ENCODE measurements around the gene ARID5B.

The ARID5B gene

GRCh38 chr10:61910894-61911293, 9.4 kb downstream of the ARID5B start:
- no peak overlapping the region for H3K9ac ChIP-seq (ENCODE audit: low read length)
- no peaks in the 10 kb centered on the region for H3K27me3 ChIP-seq (ENCODE audit: control insufficient read depth, insufficient read depth, low read length)
- no peaks in the 10 kb centered on the region for H3K9me3 ChIP-seq (ENCODE audit: control insufficient read depth, low read depth, low read length)
- no peaks in the 10 kb centered on the region for H3K36me3 ChIP-seq (ENCODE audit: control insufficient read depth, low read depth, low read length)
- H3K4me1 ChIP-seq (ENCODE audit: control insufficient read depth, low read depth, low read length): no peaks in the 10 kb centered on the region
- no peak overlapping the region for H3K27ac ChIP-seq (ENCODE audit: low read length)
- no peak overlapping the region for H3K4me3 ChIP-seq (ENCODE audit: low read length)

DNA sequence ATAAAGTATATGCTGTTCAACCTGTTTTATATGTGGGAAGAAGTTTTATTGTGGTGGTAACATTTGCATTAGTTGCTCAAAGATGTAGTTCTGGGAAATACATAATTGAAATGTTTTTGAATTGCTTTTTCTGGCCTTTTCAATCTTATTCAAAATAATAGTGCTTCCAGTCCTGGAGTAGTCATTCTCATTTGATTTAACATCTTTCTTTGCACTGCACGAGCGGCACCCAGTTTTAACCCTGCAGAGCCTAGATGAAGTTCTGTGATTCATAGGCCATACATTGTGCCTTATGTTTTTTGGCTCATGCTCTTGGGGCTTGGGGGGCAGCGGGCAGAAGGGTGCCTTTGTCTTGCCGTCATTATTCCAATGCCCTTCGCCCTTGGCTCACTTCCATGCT, 9.9 kb downstream of the ARID5B start:
- Histone ChIP-seq H3K9me3 (ENCODE audit: control insufficient read depth, low read depth, low read length) (no peaks in the 10 kb centered on the region), H3K27ac (ENCODE audit: low read length) (no peak overlapping the region), H3K9ac (ENCODE audit: low read length) (no peak overlapping the region), H3K36me3 (ENCODE audit: control insufficient read depth, low read depth, low read length) (no peaks in the 10 kb centered on the region), H3K4me1 (ENCODE audit: control insufficient read depth, low read depth, low read length) (no peaks in the 10 kb centered on the region), H3K27me3 (ENCODE audit: control insufficient read depth, insufficient read depth, low read length) (no peaks in the 10 kb centered on the region), H3K4me3 (ENCODE audit: low read length) (no peak overlapping the region)

GRCh38 chr10:61912981-61913380, 11.5 kb downstream of the ARID5B start:
- no peak overlapping the region for H3K9ac ChIP-seq (ENCODE audit: low read length)
- H3K4me1 ChIP-seq (ENCODE audit: control insufficient read depth, low read depth, low read length): no peaks in the 10 kb centered on the region

DNA sequence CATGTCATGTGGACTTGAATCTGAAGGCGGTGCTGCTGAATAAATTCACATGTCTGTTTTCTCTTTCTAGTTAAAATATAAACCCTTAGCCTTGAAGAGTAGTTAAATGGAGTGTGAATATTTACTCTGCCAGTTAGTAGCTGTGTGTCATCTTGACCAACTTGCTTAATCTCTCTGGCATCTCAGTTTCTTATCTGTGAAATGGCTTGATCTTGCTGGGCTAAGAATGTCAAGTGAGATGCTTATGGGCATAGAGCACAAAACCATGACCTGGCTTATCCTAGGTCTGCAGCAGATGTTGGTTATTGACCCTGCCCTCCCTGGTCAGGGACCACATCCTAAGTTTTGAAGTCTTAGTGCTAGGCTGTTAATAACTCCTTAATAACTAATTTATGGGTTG, 16.6 kb downstream of the ARID5B start:
- Histone ChIP-seq H3K9me3 (ENCODE audit: control insufficient read depth, low read depth, low read length) (no peaks in the 10 kb centered on the region), H3K27ac (ENCODE audit: low read length) (no peak overlapping the region), H3K4me3 (ENCODE audit: low read length) (no peak overlapping the region), H3K36me3 (ENCODE audit: control insufficient read depth, low read depth, low read length) (no peaks in the 10 kb centered on the region), H3K9ac (ENCODE audit: low read length) (no peak overlapping the region), H3K27me3 (ENCODE audit: control insufficient read depth, insufficient read depth, low read length) (no peaks in the 10 kb centered on the region), H3K4me1 (ENCODE audit: control insufficient read depth, low read depth, low read length) (no peaks in the 10 kb centered on the region)

More at GRCh38 chr10:61912981-61913380, 11.5 kb downstream of the ARID5B start:
- Histone ChIP-seq H3K9me3 (ENCODE audit: control insufficient read depth, low read depth, low read length) (no peaks in the 10 kb centered on the region), H3K36me3 (ENCODE audit: control insufficient read depth, low read depth, low read length) (no peaks in the 10 kb centered on the region), H3K27ac (ENCODE audit: low read length) (no peak overlapping the region), H3K27me3 (ENCODE audit: control insufficient read depth, insufficient read depth, low read length) (no peaks in the 10 kb centered on the region), H3K4me3 (ENCODE audit: low read length) (no peak overlapping the region)

- Histone ChIP-seq H3K27ac (ENCODE audit: low read length) (no peak overlapping the region), H3K9ac (ENCODE audit: low read length) (no peak overlapping the region), H3K9me3 (ENCODE audit: control insufficient read depth, low read depth, low read length) (no peaks in the 10 kb centered on the region), H3K27me3 (ENCODE audit: control insufficient read depth, insufficient read depth, low read length) (no peaks in the 10 kb centered on the region), H3K4me1 (ENCODE audit: control insufficient read depth, low read depth, low read length) (no peaks in the 10 kb centered on the region), H3K4me3 (ENCODE audit: low read length) (no peak overlapping the region), H3K36me3 (ENCODE audit: control insufficient read depth, low read depth, low read length) (no peaks in the 10 kb centered on the region)
These were observed 17.5 kb downstream of the ARID5B start for GRCh38 chr10:61918989-61919388.

GRCh38 chr10:61919646-61920215, 18.2 kb downstream of the ARID5B start:
- no peak overlapping the region for H3K9ac ChIP-seq (ENCODE audit: low read length)
- H3K27me3 ChIP-seq (ENCODE audit: control insufficient read depth, insufficient read depth, low read length): no peaks in the 10 kb centered on the region
- no peak overlapping the region for H3K4me3 ChIP-seq (ENCODE audit: low read length)
- H3K4me1 ChIP-seq (ENCODE audit: control insufficient read depth, low read depth, low read length): no peaks in the 10 kb centered on the region
- H3K27ac ChIP-seq (ENCODE audit: low read length): no peak overlapping the region
- H3K36me3 ChIP-seq (ENCODE audit: control insufficient read depth, low read depth, low read length): no peaks in the 10 kb centered on the region
- no peaks in the 10 kb centered on the region for H3K9me3 ChIP-seq (ENCODE audit: control insufficient read depth, low read depth, low read length)

DNA sequence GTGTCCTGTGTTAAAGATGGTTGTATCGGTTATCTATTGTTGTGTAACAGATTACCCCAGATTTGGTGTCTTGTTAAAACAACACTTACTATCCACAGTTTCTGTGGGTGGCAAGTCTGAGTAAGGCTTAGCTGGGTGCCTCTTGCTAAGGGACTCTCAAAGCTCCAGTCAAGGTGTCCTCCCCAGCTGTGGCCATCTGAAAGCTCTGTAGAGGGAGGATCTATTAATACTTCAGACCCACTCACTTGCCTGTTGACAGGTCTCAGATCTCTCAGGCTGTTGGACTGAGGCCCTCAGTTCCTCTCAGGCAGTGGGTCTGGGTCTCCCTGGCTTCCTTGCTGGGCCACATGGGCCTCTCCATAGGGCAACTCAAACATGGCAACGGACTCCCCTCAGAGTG, 19.6 kb downstream of the ARID5B start:
- Histone ChIP-seq H3K27me3 (ENCODE audit: control insufficient read depth, insufficient read depth, low read length) (no peaks in the 10 kb centered on the region), H3K27ac (ENCODE audit: low read length) (no peak overlapping the region), H3K9me3 (ENCODE audit: control insufficient read depth, low read depth, low read length) (no peaks in the 10 kb centered on the region), H3K36me3 (ENCODE audit: control insufficient read depth, low read depth, low read length) (no peaks in the 10 kb centered on the region), H3K4me3 (ENCODE audit: low read length) (no peak overlapping the region), H3K4me1 (ENCODE audit: control insufficient read depth, low read depth, low read length) (no peaks in the 10 kb centered on the region), H3K9ac (ENCODE audit: low read length) (no peak overlapping the region)

- no peaks in the 10 kb centered on the region for H3K27me3 ChIP-seq (ENCODE audit: control insufficient read depth, insufficient read depth, low read length)
- H3K9ac ChIP-seq (ENCODE audit: low read length): no peak overlapping the region
- no peak overlapping the region for H3K27ac ChIP-seq (ENCODE audit: low read length)
- no peak overlapping the region for H3K4me3 ChIP-seq (ENCODE audit: low read length)
- no peaks in the 10 kb centered on the region for H3K9me3 ChIP-seq (ENCODE audit: control insufficient read depth, low read depth, low read length)
- H3K36me3 ChIP-seq (ENCODE audit: control insufficient read depth, low read depth, low read length): no peaks in the 10 kb centered on the region
- no peaks in the 10 kb centered on the region for H3K4me1 ChIP-seq (ENCODE audit: control insufficient read depth, low read depth, low read length)
These were observed 21.9 kb downstream of the ARID5B start for GRCh38 chr10:61923210-61923949.

- H3K4me3 ChIP-seq (ENCODE audit: low read length): no peak overlapping the region
- no peak overlapping the region for H3K27ac ChIP-seq (ENCODE audit: low read length)
- no peaks in the 10 kb centered on the region for H3K9me3 ChIP-seq (ENCODE audit: control insufficient read depth, low read depth, low read length)
- no peaks in the 10 kb centered on the region for H3K27me3 ChIP-seq (ENCODE audit: control insufficient read depth, insufficient read depth, low read length)
- H3K4me1 ChIP-seq (ENCODE audit: control insufficient read depth, low read depth, low read length): no peaks in the 10 kb centered on the region
- H3K36me3 ChIP-seq (ENCODE audit: control insufficient read depth, low read depth, low read length): no peaks in the 10 kb centered on the region
- H3K9ac ChIP-seq (ENCODE audit: low read length): no peak overlapping the region
These were observed 22.4 kb downstream of the ARID5B start for GRCh38 chr10:61923950-61924274.

GRCh38 chr10:61929555-61929954, 28.1 kb downstream of the ARID5B start:
- H3K36me3 ChIP-seq (ENCODE audit: control insufficient read depth, low read depth, low read length): no peaks in the 10 kb centered on the region
- no peak overlapping the region for H3K27ac ChIP-seq (ENCODE audit: low read length)
- H3K4me3 ChIP-seq (ENCODE audit: low read length): no peak overlapping the region
- no peaks in the 10 kb centered on the region for H3K27me3 ChIP-seq (ENCODE audit: control insufficient read depth, insufficient read depth, low read length)
- no peak overlapping the region for H3K9ac ChIP-seq (ENCODE audit: low read length)
- H3K4me1 ChIP-seq (ENCODE audit: control insufficient read depth, low read depth, low read length): no peaks in the 10 kb centered on the region
- no peaks in the 10 kb centered on the region for H3K9me3 ChIP-seq (ENCODE audit: control insufficient read depth, low read depth, low read length)

DNA sequence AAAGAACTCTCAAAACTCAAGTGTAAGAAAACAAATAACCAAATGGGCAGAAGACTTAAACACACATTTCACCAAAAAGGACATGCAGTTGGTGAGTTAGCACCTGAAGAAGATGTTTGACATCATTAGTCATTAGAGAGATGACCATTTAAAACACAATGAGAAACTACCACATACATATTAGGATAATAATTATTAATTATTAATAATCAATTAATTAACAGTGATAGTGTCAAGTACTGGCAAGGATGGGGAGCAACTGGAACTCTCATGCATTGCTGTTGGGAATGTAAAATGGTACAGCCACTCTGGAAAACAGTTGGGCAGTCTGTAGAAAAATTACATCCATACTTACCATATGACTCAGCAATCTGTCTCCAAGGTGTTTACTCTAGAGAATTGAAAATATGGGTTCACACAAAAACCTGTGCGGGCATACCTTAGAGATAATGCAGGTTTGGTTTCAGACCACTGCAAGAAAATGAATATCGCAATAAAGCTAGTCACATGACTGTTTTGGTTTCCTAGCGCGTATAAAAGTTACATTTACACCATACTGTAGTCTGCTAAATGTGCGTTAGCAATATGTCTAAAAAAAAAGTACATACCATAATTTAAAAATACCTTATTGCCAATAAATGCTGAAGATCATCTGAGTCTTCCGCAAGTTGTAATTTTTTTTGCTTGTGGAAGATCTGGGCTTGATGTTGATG, 30.3 kb downstream of the ARID5B start:
- Histone ChIP-seq H3K9me3 (ENCODE audit: control insufficient read depth, low read depth, low read length) (no peaks in the 10 kb centered on the region), H3K27me3 (ENCODE audit: control insufficient read depth, insufficient read depth, low read length) (no peaks in the 10 kb centered on the region), H3K4me3 (ENCODE audit: low read length) (no peak overlapping the region), H3K9ac (ENCODE audit: low read length) (no peak overlapping the region), H3K27ac (ENCODE audit: low read length) (no peak overlapping the region), H3K36me3 (ENCODE audit: control insufficient read depth, low read depth, low read length) (no peaks in the 10 kb centered on the region), H3K4me1 (ENCODE audit: control insufficient read depth, low read depth, low read length) (no peaks in the 10 kb centered on the region)

Data from iPS-18a (cell line).